ENCODE measurements around the gene ARHGEF12. TPM values are rescaled to one million over a fixed set of nuclear protein-coding genes. Genes with fewer than 3 reads are reported as not detected.

ARHGEF12 gene
- total and polyA plus RNA-seq, 4 donors: 19.0 to 243 (median 55.6) TPM

DNA sequence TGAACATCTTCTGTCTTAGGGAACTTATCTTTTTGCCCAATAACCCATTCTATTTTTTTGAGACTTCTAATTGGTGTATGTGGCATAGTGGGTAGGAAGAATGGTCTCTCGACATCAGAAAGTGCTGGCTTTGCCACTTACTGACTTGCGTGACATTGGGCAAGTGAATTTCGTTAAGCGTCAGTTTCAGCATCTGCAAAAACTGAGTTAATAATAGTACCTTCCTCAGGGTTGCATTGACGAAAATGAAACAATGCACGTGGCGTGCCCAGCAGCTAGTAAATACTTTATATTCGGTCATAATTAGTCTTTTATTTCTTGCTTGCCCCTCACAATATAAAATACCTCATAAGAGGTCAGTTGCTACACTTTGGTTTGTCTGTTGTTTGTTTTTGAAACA is 162.9 kb downstream of the ARHGEF12 start:
- H3K36me3 ChIP-seq (ENCODE audit: control insufficient read depth in 4 of 4, insufficient read depth in 4 of 4, low read length in 4 of 4): no peaks in the 10 kb centered on the region
- ATAC-seq (ENCODE audit: insufficient read depth, low FRiP score): no peak
- no peaks in the 10 kb centered on the region for H3K9me3 ChIP-seq (ENCODE audit: control insufficient read depth in 4 of 4, insufficient read depth in 3 of 4, low read length in 3 of 4)
- H3K27ac ChIP-seq (ENCODE audit: low read depth in 1 of 2, low read length in 1 of 2): no peak overlapping the region
- WGBS, 2 donors: 88 to 92% methylated on average over 8 of the region's 8 CpGs
- no peak for DNase-seq
- peaks cover 0 to 20% (median 0%) of the 10 kb centered on the region in 3 donors for H3K27me3 ChIP-seq (ENCODE audit: control insufficient read depth in 3 of 3, insufficient read depth in 3 of 3, low read length in 2 of 3)
- TF ChIP-seq, protein P1, sequence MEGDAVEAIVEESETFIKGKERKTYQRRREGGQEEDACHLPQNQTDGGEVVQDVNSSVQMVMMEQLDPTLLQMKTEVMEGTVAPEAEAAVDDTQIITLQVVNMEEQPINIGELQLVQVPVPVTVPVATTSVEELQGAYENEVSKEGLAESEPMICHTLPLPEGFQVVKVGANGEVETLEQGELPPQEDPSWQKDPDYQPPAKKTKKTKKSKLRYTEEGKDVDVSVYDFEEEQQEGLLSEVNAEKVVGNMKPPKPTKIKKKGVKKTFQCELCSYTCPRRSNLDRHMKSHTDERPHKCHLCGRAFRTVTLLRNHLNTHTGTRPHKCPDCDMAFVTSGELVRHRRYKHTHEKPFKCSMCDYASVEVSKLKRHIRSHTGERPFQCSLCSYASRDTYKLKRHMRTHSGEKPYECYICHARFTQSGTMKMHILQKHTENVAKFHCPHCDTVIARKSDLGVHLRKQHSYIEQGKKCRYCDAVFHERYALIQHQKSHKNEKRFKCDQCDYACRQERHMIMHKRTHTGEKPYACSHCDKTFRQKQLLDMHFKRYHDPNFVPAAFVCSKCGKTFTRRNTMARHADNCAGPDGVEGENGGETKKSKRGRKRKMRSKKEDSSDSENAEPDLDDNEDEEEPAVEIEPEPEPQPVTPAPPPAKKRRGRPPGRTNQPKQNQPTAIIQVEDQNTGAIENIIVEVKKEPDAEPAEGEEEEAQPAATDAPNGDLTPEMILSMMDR (IDR thresholded peaks at IDR 0.05; ENCODE audit: control extremely low read depth, extremely low read depth): no peak
- H3K9ac ChIP-seq (ENCODE audit: insufficient read depth in 1 of 2, low read length in 2 of 2): no peak overlapping the region
- no peak overlapping the region for H3K4me3 ChIP-seq
- peaks cover 0 to 5% (median 0%) of the 10 kb centered on the region in 5 donors for H3K4me1 ChIP-seq (ENCODE audit: control insufficient read depth in 5 of 5, insufficient read depth in 5 of 5, low read length in 5 of 5)

DNA sequence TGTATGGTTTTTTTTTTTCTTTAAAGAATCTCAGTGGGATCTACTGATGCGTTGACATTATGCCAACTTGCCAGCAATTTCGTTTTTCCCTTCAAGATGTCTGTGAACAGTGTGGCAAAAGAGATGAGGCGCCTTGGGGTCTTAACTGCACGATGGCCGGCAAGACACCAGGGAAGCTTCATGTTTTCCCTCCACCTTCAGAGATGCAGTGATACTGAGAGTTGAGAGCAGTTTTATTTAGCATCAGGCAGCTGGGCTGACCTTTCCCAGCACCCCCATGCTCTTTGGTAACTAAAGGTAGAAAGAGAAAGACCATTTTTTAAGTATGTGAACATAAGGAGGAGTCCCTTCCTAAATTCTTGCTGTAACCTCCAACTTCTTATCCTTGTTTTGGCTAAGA is 163.6 kb downstream of the ARHGEF12 start:
- no peak for DNase-seq
- H3K9me3 ChIP-seq (ENCODE audit: control insufficient read depth in 4 of 4, insufficient read depth in 3 of 4, low read length in 3 of 4): no peaks in the 10 kb centered on the region
- no peaks in the 10 kb centered on the region for H3K36me3 ChIP-seq (ENCODE audit: control insufficient read depth in 4 of 4, insufficient read depth in 4 of 4, low read length in 4 of 4)
- no peak overlapping the region for H3K9ac ChIP-seq (ENCODE audit: insufficient read depth in 1 of 2, low read length in 2 of 2)
- H3K4me3 ChIP-seq: no peak overlapping the region
- H3K27ac ChIP-seq (ENCODE audit: low read depth in 1 of 2, low read length in 1 of 2): no peak overlapping the region
- 72% methylated on average over 5 of the region's 5 CpGs for WGBS, 2 donors
- peaks cover 0 to 5% (median 3%) of the 10 kb centered on the region in 5 donors for H3K4me1 ChIP-seq (ENCODE audit: control insufficient read depth in 5 of 5, insufficient read depth in 5 of 5, low read length in 5 of 5)
- TF ChIP-seq, protein P1 (IDR thresholded peaks at IDR 0.05; ENCODE audit: control extremely low read depth, extremely low read depth): no peak
- no peak for ATAC-seq (ENCODE audit: insufficient read depth, low FRiP score)
- peaks cover 0 to 20% (median 0%) of the 10 kb centered on the region in 3 donors for H3K27me3 ChIP-seq (ENCODE audit: control insufficient read depth in 3 of 3, insufficient read depth in 3 of 3, low read length in 2 of 3)

DNA sequence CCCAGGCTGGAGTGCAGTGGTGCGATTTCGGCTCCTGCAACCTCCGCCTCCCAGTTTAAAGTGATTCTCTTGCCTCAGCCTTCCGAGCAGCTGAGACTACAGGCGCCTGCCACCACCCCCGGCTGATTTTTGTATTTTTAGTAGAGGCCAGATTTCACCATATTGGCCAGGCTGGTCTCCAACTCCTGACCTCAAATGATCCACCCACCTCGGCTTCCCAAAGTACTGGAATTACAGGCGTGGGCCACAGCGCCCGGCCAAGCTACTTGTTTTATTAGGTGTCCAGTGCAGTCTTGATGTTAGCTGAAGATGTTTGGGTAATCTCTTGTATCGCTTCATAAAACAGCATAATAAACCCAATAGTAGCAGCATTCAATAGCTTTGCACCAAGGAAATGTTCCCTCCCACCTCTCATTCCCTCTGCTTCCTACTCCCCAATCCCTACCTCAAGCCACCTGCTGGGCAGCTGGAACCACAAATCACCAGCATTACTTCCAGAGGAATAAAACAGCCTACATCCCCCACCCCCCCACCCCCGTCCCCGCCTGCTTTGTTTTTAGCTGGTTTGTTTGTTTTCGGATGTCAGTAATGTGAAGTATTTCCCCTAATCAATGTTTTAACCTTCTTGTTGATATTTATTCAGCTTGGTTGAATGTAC is 164.3 kb downstream of the ARHGEF12 start:
- TF ChIP-seq, protein P1 (IDR thresholded peaks at IDR 0.05; ENCODE audit: control extremely low read depth, extremely low read depth): no peak
- H3K36me3 ChIP-seq (ENCODE audit: control insufficient read depth in 4 of 4, insufficient read depth in 4 of 4, low read length in 4 of 4): no peaks in the 10 kb centered on the region
- peaks cover 0 to 24% (median 0%) of the 10 kb centered on the region in 3 donors for H3K27me3 ChIP-seq (ENCODE audit: control insufficient read depth in 3 of 3, insufficient read depth in 3 of 3, low read length in 2 of 3)
- ATAC-seq (ENCODE audit: insufficient read depth, low FRiP score) (no peak), DNase-seq (no peak)
- 50 to 55% methylated on average over 14 of the region's 14 CpGs for WGBS, 2 donors
- H3K9ac ChIP-seq (ENCODE audit: insufficient read depth in 1 of 2, low read length in 2 of 2): no peak overlapping the region
- no peak overlapping the region for H3K27ac ChIP-seq (ENCODE audit: low read depth in 1 of 2, low read length in 1 of 2)
- H3K9me3 ChIP-seq (ENCODE audit: control insufficient read depth in 4 of 4, insufficient read depth in 3 of 4, low read length in 3 of 4): no peaks in the 10 kb centered on the region
- H3K4me3 ChIP-seq: no peak overlapping the region
- H3K4me1 ChIP-seq (ENCODE audit: control insufficient read depth in 5 of 5, insufficient read depth in 5 of 5, low read length in 5 of 5): peaks cover 0 to 5% (median 3%) of the 10 kb centered on the region in 5 donors

Data from lung (tissue), 12 donors.